ENCODE data around the gene CCSER1.

Gene CCSER1

DNA sequence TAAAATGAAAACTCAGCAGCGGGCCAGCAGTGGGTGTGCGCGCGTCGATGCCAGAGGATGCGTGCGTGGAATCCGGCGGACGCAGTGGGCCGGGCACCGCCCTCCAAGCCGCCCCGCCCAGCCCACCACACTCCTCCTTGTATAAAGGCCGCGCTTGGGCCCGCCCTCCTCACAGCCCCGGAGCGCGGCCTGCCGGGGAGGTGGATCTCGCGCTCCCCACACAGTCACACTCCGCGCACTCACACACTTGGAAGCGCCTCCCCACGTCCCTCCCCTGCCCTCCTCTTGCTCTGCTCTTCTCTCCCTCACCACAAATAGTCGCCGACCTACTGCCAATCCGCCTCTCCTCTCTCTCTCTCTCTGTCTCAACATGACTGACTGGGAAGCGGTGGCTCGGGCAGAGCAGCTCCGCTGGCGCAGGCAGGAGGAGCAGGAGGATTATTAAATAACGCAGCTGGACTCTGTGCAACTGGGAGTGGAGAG lies at the start of gene CCSER1:
CCSER1 (plus strand) TSS at position 172 of the 483 bp plus-strand sequence.
- peak; percentile 70 for DNase-seq (ENCODE audit: low spot score)

DNA sequence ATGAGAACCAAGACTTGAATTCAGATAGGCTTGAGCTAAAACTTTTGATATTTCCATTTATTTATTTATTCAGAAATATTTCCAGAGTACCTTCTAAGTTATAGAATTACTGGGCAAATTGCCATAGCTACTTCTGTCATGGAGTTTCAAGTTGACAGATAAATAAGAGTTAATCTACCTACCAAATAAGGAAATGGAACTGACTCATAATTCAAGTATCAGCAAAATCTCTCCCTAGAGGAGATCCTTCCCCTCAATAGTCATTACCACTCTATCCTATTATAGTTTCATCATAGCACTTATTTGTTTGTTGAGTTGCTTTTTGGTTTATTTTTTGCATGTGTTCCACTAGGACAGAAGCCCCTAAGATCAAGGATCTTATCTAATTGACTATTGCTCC lies 48.8 kb upstream of the CCSER1 start:
- no peak for DNase-seq (ENCODE audit: low spot score)

DNA sequence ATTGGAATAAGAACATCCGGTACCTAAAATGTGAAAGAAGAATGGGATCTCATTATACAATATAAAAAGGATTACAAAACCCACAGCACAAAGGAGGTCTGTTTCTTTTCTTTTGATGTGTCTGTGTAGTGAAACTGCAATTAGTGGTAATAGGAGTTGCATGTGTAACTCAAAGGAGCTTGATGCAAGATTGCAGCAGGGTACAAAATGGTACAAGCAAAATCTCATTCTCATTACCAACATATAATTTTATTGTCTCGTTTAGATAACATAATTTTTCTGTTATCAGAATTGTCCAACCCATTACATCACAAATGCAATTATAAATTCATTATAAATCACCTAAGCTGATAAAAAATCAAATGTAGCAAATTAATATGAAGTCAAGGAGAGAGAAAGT lies 47.1 kb upstream of the CCSER1 start:
- DNase-seq (ENCODE audit: low spot score): no peak

DNA sequence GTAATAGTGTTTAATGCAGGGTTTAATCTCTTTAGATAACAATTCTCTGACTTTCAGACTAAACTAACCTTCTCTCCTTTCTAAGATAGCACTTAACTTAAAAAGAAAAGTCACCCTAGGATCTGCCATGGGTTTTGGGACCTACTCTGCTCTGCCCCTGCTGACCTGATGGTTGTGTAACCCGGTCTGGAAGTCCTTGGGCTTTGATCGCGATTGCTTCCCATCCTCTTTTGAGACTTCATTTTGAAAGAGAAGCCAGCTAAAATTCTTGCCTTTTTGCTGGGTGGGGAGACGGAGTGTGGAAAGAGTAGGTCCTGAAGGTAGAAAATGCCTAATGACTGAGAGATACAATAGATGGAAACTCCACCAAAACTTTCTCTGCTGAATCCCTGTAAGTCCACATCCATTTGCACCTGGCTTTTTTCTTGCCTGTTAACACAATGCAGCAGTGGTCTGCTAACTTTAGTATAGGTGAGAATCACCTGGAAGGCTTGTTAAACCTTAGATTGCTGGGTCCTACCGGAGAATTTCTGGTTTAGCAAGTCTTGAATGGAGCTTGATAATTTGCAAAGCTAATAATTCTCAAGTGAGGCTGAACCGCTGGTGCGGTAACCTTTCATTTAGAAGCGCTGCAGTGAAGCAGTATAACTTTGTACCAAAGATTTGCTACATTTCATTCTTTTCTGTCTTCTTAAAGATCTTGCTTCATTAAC lies 45.6 kb upstream of the CCSER1 start:
- no peak for DNase-seq (ENCODE audit: low spot score)

DNA sequence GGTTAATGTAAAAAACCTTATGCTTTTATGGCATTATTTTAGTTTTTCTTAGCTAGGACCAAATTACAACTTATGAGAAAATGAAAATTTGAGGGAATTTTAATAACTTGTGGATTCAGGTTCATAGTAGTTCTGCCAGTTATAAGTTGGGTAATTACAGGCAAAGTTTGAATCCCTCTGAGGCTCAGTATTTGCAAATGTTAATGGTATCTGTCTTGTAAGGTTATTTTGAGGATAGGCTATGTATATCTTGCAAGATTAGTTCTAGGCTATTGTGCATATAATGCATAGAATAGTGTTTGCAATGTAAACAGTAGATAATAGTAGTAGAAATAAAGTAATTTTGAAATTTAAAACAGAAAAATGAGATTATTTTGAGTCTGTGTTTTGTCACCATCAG lies 44.7 kb upstream of the CCSER1 start:
- DNase-seq (ENCODE audit: low spot score): no peak

DNA sequence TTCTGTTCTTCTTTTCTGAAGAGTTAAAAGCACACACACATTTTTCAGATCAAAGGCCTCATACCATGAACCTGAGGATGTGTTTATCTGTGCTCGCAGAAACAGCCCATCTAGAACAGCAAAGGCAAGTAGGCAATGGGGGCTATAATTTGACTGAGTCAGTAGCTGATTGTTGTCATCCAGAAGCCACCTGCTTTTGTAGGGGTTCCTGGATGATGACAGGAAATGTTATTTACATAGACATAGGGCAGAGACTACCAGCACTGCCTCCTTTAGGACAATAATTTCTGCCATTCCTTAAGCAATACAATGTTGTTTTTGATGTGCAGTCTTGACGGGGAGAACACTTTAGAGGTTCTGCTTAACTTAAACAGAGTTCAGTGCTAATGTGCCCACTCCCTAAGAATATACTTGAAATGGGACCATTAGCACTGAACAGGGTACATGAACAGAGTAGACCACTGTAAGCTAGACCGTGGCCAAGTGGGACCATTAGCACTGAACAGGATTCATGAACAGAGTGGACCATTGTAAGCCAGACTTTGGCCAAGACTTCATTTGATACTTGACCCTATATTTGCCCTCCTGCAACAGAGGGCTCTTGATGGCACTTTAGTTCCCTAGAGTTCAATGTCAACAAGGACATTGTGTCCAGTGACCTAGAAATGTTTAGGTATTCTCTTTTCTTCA lies 42.8 kb upstream of the CCSER1 start:
- no peak for DNase-seq (ENCODE audit: low spot score)

DNA sequence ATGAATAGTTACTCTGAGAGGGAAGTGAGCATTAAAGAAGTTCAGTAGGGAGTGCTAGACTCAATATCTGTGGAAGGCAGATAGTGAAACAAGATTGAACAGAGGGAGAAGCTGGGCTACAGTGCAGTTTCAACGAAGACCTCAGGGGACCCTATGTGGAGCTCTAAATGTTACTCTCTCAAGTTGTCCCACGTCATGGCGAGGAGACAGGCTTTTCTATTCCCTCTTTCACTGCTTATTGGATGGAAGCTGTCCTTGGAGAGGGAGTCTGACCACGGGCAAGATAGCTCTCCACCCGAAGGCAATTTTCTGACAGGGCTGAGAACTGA lies 42.3 kb upstream of the CCSER1 start:
- DNase-seq (ENCODE audit: low spot score): no peak

DNA sequence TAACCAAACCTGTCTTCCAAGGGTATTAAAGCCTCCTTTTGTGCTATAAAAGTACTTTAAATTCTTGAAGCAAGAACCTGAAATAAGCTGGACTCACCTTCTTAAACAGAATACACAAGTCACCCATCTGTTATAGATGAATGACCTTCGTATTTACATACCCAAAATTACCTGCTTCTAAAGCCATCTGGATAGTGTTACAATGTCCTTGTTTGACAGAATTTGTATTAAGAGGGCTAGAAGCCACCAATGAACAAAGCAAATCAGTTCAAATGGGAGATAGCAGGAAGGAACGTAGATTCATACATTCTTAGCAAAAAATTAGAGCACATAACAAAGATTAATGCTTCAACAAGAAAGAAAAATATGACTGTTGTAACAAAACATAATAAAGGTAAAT lies 33.7 kb upstream of the CCSER1 start:
- no peak for DNase-seq (ENCODE audit: low spot score)

DNA sequence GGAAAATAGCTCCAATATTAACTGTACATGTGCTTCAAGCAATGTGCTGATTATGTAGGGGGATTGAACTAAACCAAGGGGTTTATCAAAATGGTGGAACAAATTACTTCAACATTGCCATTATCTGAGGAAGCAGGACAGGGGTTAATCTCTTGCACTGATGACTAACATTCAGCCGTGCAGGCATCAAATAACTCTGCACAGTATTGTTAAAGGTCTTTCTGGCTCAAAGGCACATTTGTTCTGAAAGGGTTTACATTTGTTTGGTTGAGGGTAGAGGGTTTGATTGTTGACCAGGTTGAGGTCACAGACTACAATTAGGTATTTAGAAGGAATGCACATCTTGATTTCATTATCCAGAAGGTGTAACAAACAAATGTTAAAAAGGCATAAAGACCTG lies 32.2 kb upstream of the CCSER1 start:
- no peak for DNase-seq (ENCODE audit: low spot score)

DNA sequence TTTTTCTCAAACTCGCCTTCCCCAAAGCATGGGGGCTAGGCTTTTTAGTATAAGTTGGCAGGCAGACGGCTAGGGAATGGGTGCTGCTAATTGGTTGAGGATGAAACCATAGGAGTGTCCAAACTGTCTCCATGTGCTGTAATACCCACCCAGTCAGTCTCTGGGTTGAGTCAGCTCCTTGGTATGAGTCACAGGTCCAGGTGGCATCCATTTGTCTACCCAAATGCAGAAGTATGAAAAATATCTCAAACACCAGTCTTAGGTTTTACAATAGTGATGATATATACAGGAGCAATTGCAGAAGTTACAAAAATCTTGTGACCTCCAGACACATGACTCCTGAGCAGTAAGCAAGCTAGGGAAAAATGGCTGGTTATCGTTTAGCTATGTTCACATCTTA lies 27.4 kb upstream of the CCSER1 start:
- no peak for DNase-seq (ENCODE audit: low spot score)

DNA sequence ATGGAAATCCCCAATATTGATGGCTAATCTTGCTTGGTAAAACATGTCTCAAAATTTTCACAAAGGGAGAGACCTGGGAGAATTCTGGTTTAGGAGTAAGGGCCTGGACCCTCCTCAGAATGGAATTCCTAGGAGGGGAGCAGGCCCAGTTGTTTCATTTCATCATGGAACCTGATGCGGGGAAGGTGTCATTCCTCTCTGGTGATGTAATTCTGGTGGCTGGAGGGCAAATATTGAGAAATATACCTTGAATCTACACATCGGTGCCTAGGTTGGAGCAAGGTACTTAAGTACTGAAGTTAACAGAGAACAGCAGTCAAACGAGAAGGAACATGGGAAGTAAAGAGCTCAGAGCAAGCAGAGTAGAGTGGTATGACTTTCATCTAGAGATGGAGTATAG lies 23.2 kb upstream of the CCSER1 start:
- DNase-seq (ENCODE audit: low spot score): no peak

DNA sequence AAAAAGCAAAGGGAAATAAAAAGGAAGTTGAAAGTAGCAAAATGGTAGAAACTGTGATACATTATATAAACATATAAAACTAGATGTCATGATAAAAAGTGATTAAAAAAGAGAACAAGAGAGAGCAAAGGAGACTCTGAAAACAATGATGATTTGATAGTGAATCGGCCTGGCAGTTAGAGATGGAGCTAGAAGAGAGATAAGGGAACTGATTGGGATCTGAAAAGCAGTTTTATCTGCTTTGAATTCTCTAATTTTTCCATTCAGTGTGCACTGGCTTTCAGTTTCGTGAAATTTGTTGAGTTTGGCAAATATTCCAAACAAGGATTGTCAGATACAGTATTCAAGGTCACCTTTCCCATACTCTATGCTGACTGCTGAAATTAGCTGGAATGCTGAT lies 21.9 kb upstream of the CCSER1 start:
- DNase-seq (ENCODE audit: low spot score): no peak

DNA sequence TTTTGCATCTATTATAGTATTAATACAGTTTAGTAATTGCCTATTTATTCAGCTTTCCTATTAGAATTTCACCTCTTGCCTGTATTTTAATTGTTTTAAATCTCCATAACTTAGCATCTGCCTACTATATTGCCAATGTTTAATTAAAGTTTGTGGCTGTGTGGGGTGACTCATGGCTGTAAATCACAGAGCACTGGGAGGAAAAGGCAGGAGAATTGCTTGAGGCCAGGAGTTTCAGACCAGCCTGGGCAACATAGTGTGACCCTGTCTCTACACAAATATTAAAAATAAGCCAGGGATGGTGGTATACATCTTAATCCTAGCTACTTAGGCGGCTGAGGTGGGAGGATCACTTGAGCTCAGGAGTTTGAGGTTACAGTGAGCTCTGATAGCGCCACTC lies 14.5 kb upstream of the CCSER1 start:
- DNase-seq (ENCODE audit: low spot score): no peak

DNA sequence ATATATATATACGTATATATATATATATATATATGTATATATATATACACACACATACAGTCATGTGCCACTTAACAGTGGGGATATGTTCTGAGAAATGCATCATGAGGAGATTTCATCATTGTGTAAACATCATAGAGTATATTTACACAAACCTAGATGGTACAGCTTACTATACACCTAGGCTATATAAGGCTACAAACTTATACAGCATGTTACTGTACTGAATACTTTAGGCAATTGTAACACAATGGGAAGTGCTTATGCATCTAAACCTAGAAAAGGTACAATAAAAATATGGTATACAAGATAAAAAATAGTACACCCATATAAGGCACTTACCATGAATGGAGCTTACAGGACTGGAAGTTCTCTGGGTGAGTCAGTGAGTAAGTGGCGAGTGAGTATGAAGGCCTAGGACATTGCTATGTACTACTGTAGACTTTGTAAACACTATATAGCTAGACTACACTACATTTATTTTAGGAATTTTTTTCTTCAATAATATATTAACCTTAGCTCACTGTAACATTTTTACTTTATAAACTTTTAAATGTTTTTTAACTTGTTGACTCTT lies 13.2 kb upstream of the CCSER1 start:
- no peak for DNase-seq (ENCODE audit: low spot score)

DNA sequence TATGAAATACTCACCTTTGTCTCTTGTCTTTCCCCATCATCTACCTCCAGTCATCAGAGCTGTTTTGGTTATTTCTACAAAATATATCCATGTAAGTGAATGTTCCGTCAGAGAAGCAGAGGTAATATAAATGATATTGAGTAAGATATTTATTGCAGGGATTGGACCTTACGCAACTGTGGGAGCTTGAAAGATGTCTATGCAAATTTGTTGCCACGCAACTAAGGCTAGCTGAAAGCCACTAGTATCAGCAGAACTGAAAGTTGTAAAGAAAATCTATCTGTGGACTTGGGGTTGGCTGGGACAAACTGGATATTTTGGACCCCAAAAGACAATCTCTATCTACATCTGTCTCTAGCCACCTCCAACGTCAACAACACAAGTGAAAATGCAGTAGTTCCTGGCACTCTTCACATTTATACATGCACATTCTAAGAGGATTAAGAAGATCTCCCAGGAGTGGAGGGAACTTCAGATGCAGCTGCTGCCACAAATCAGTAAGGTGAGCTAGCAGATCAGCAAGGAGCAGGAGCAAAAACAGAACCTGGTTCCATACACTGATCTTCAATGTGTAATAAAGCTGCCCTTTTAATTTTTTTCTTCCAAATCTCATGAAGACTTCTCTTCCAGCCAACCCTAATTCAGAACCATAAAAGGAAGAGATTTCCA lies 8.5 kb upstream of the CCSER1 start:
- no peak for DNase-seq (ENCODE audit: low spot score)

DNA sequence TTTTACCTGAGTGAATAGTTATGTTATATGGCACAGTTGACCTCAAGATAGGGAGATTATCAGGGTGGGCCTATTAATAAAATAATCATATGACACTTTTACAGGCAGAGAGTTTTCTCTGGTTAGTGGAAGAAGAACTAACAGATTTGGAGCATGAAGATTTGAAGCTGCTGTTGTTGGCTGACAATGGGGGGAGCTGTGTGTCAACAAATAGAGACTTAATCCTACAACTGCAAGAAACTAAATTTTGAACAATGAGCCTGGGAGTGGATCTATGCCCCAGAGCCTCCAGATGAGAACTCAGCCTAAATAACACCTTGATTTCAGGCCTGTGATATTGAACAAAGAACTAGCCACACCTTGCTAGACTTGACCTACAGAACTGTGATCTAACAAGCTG lies 7.2 kb upstream of the CCSER1 start:
- DNase-seq (ENCODE audit: low spot score): no peak

DNA sequence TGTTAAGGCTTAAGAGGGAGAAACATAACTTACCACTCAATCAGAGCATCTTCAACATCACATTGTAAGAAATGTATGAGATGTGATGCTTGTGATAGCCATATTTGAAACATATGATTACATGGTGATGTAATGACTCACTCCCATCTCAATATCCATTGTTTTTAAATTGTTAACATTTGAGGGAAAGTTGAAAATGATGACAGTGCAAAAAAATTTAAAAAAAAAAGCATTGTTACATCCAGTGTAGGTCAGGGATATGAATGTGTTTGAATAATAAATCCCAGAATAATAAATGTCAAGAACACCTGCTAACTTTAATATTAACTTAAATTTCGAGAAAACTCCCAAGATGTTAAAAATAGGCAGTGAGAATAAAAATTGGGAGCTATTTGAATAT lies 6.4 kb upstream of the CCSER1 start:
- DNase-seq (ENCODE audit: low spot score): no peak

DNA sequence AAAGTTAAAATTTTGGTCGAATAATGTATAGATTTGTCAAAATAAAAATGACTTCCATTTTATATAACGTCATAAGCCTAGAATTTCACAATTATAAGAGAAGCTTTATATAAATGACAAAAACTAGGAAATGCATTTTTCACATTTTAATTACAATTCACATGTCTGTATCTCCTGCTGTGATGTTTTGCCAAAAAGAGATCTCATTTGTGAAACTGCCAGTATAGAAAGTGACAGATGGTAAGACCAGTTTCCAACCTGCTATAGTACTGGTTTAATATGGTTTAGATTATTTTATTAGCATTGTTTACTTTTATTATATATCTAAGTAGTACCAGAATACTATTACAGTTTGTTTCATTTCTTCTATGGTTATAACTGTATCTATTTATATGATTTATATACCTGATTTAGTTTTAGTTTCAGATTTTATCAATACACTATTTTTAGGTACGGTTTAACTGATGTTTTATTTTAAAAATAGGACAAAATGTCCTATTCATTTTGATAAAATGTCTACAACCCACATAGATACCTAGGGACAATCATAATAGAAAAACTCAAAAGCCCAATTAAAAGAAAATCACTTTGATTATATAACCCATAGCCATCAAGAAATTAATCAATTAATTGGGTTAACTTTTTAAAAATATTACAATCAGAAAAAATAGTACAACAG lies 5.4 kb upstream of the CCSER1 start:
- no peak for DNase-seq (ENCODE audit: low spot score)

DNA sequence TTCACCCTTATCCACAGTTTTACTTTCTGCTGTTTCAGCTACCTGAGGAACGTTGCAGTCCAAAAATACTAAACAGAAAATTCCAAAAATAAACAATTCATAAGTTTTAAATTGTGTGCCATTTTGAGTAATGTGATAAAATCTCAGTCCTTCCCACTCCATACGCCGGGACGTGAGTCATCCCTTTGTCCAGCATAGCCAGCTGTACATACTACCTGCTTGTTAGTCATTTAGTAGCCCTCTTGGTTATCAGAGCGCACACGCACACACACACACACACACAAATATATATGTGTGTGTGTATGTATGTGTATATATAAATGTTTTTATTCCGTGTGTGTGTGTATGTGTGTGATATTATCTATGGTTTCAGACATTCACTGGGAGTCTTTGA lies 4.8 kb upstream of the CCSER1 start:
- no peak for DNase-seq (ENCODE audit: low spot score)

DNA sequence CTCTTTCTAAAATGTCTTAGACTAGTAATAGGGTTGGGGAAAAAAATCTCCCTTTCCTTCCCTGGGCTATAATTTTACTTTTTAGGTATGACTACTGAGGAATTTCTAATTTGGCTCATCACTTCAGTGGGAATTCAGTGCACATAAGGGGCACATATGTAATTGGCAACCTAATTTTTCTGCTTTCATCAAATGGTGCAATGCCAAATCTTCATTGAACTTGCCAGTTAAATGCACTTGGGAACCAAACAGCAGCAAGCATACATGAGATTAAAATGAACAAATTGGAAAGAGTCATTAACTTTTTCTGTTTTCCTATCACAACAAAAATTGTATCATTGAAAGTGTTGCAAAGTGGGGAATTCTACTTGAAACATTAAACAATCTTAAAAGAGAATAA lies 2.9 kb upstream of the CCSER1 start:
- no peak for DNase-seq (ENCODE audit: low spot score)

DNA sequence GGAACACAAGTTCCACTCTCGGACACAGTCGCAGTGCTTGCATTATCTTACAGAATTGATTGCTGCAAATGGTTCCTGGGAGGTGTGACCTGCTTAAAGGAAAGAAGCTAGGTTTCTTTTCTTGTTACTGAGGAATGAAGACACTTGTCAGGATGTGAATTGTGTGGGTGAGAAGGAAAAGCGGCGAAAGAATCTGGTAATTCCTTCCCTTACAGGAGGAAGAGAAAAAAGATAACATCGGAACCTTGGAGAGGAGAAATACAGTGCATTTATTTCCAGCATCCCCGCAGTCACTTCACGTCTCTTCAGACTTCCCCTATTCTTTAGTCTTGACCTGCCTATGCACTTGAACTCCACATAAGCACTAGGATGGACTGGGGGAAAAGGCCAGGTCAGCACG lies 389 bp upstream of the CCSER1 start:
- DNase-seq (ENCODE audit: low spot score): peak; percentile 10

DNA sequence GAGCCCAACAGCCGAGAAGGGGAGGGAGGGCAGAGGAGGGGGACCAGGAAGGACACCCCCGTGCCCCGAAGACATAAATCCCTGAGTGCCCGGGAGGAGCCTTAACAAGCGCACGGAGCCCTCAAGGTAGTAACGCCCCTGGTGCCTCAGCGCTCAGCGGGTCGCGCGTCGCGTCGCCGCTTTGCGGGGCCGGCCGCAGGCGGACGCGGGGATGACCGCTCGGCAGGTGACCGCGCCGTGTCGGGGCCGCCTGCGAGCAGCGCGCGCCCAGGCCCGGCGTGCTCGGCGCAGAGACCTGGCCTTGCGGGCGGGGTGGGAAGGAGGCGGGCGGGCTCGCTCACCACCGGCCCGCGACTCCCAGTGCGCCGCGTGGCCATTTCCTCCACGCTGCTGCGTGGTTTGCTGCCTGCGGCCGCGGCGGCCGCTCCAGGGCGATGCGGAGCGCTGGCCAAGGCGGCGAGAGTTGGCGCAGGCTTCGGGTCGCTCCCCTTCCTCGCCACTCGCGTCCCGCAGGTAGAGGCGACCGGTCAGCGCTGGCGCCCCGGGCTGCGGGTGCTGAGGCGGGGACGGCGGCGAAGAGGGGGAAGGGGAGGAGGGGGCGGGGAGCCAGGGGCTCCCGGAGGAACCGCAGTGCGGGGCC lies 632 bp downstream of the CCSER1 start:
- DNase-seq (ENCODE audit: low spot score): no peak
